GM23248 (cell line): Measurements from ENCODE around the gene BCL2A1. TPM values are rescaled to one million over a fixed set of nuclear protein-coding genes. Genes with fewer than 3 reads are reported as not detected.
"Not testable (repeated sequence)": the region's sequence is repeated elsewhere in the genome, so short reads cannot be mapped to it uniquely, and the experiment has no call there.

Source experiments
- DNase-seq: peaks from one replicate; pipeline ENCODE4 v3.0.0-alpha.2; 2015
- H2AFZ ChIP-seq: fragments of 200-600 bp; sonication (generic); 2 replicates; pipeline ENCODE4 v1.6.1; 2016; ENCODE audit warnings: antibody characterized with exemption
- H3F3A ChIP-seq: fragments of 200-600 bp; sonication (generic); 2 replicates; pipeline ENCODE4 v1.6.1; 2016; ENCODE audit warnings: mild to moderate bottlenecking, antibody characterized with exemption, mixed run types; ENCODE audit not compliant: insufficient read depth
- H3K27ac ChIP-seq: fragments of 200-600 bp; sonication (generic); 2 replicates; pipeline ENCODE4 v1.5.1; 2016; ENCODE audit warnings: mild to moderate bottlenecking
- H3K27me3 ChIP-seq: fragments of 200-600 bp; sonication (generic); replicated peaks from 2 replicates; pipeline ENCODE4 v1.6.1; 2016; ENCODE audit warnings: mild to moderate bottlenecking; ENCODE audit not compliant: insufficient read depth
- H3K36me3 ChIP-seq: fragments of 200-600 bp; sonication (generic); 2 replicates; pipeline ENCODE4 v1.6.1; 2016; ENCODE audit warnings: low read depth, mild to moderate bottlenecking
- H3K4me1 ChIP-seq: fragments of 200-600 bp; sonication (generic); 2 replicates; pipeline ENCODE4 v1.6.1; 2016; ENCODE audit warnings: mild to moderate bottlenecking; ENCODE audit not compliant: insufficient read depth
- H3K4me2 ChIP-seq: fragments of 200-600 bp; sonication (generic); one replicate; pipeline ENCODE4 v1.6.1; 2016; ENCODE audit warnings: mild to moderate bottlenecking; ENCODE audit not compliant: unreplicated experiment
- H3K4me3 ChIP-seq: fragments of 200-600 bp; sonication (generic); 2 replicates; pipeline ENCODE4 v1.5.1; 2016; ENCODE audit warnings: mild to moderate bottlenecking
- H3K79me2 ChIP-seq: fragments of 200-600 bp; sonication (generic); 2 replicates; pipeline ENCODE4 v1.6.1; 2016; ENCODE audit warnings: mild to moderate bottlenecking; ENCODE audit not compliant: insufficient read depth
- H3K9ac ChIP-seq: fragments of 200-600 bp; sonication (generic); 2 replicates; pipeline ENCODE4 v1.6.1; 2016; ENCODE audit warnings: mild to moderate bottlenecking
- H3K9me2 ChIP-seq: fragments of 200-600 bp; sonication (generic); 2 replicates; pipeline ENCODE4 v1.6.1; 2016; ENCODE audit warnings: mixed run types, mild to moderate bottlenecking, moderate library complexity; ENCODE audit not compliant: insufficient read depth
- H3K9me3 ChIP-seq: fragments of 200-600 bp; sonication (generic); one replicate; pipeline ENCODE4 v1.6.1; 2017; ENCODE audit warnings: low read depth
- H4K20me1 ChIP-seq: fragments of 200-600 bp; sonication (generic); 2 replicates; pipeline ENCODE4 v1.6.0; 2016; ENCODE audit not compliant: insufficient read depth
- EZH2 ChIP-seq: fragments of 200-600 bp; sonication (generic); IDR thresholded peaks from 2 replicates; pipeline ENCODE4 v1.6.1; 2018; ENCODE audit warnings: antibody characterized with exemption, mild to moderate bottlenecking; ENCODE audit not compliant: insufficient read depth, poor library complexity, severe bottlenecking
- EZH2phosphoT487 ChIP-seq: fragments of 200-600 bp; sonication (generic); IDR thresholded peaks from 2 replicates; pipeline ENCODE4 v1.6.1; 2018; ENCODE audit warnings: antibody characterized with exemption, moderate library complexity, mild to moderate bottlenecking, low read depth; ENCODE audit not compliant: insufficient read depth
- WGBS, 2 experiments: methylation state at CpG; one replicate each; pipeline ENCODE4 v1.1.6; 2015 to 2017; ENCODE audit warnings: low lambda C conversion rate in 2 of 2, low coverage in 1 of 2; ENCODE audit errors: missing lambda C conversion rate in 2 of 2; 5-methylcytosine and 5-hydroxymethylcytosine counted together
- in situ Hi-C: fragments of 300-500 bp; cut with MboI; formaldehyde crosslinking; loops from 2 replicates; pipeline ENCODE4 v1.15.0; 2020
- polyA plus RNA-seq: library from polyadenylated mRNA; unstranded; fragments of >200 nt; fragmentation: Nextera tagmentation; extraction: Ambion mirVana; gene quantifications from 2 replicates; pipeline ENCODE4 v1.2.1, GENCODE V29; 2016
- total RNA-seq: library from RNA; depleted of rRNA; stranded (reverse); fragments of >200 nt; shearing (Covaris generic); gene quantifications from 2 replicates; pipeline ENCODE4 v1.2.3, GENCODE V29; 2014; rRNA removed

The BCL2A1 gene
- total RNA-seq (1.6 TPM in 1 of 2 replicates, not detected in the other), polyA plus RNA-seq (1.0 and 1.2 TPM in 2 replicates)

GRCh38 chr15:79970624-79971434, at the start of gene BCL2A1:
Gene BCL2A1 (minus strand): TSS chr15:79971196. CDS start chr15:79971119, 77 bp downstream.
- no peaks in the 10 kb centered on the region for H4K20me1 ChIP-seq
- H3K4me1 ChIP-seq: peaks cover 7% of the 10 kb centered on the region
- in situ Hi-C loops: no loop called here
- peak within 1 kb of the TSS; percentile 51 for H3K9ac ChIP-seq
- H3K4me3 ChIP-seq: peak within 1 kb of the TSS; percentile 51
- no peaks in the 10 kb centered on the region for H3K9me3 ChIP-seq
- no peaks in the 10 kb centered on the region for H3K9me2 ChIP-seq
- peak within 1 kb of the TSS; percentile 53 for H2AFZ ChIP-seq
- no peaks in the 10 kb centered on the region for H3K36me3 ChIP-seq
- H3K27me3 ChIP-seq: no peaks in the 10 kb centered on the region
- 42% methylated on average over 11 of the region's 11 CpGs for WGBS, 2 experiments
- peak within 1 kb of the TSS; percentile 73 for H3K4me2 ChIP-seq
- H3F3A ChIP-seq: peaks cover 18% of the 10 kb centered on the region
- TF ChIP-seq EZH2: no peak
- TF ChIP-seq EZH2phosphoT487: no peak
- no peaks in the 10 kb centered on the region for H3K79me2 ChIP-seq
- peak; percentile 97 for DNase-seq
- H3K27ac ChIP-seq: peak within 1 kb of the TSS; percentile 79

GRCh38 chr15:80020731-80021130, 49.7 kb upstream of the BCL2A1 start:
- WGBS, 2 experiments: 80 to 88% methylated on average over 3 of the region's 3 CpGs
- no peaks in the 10 kb centered on the region for H3K27me3 ChIP-seq
- no peak for TF ChIP-seq EZH2
- TF ChIP-seq EZH2phosphoT487: no peak

DNA sequence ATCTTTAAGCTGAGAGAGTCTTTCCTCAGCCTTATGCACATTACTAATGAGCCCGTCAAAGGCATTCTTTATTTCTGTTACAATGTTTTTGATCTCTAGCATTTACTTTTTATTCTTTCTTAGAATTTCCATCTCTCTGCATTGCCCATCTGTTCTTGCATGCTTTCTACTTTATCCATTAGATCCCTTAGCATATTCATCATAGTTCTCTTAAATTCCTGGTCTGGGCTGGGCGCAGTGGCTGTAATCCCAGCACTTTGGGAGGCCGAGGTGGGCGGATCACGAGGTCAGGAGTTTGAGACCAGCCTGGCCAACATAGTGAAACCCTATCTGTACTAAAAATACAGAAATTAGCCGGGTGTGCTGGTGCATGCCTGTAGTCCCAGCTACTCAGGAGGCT, 49.2 kb upstream of the BCL2A1 start:
- H3K4me1 ChIP-seq, H3K9ac ChIP-seq, in situ Hi-C loops, DNase-seq, H3K4me2 ChIP-seq, H3K36me3 ChIP-seq, H3K4me3 ChIP-seq, H3K27me3 ChIP-seq, H2AFZ ChIP-seq, H3K9me2 ChIP-seq, H3F3A ChIP-seq, H3K79me2 ChIP-seq, H3K9me3 ChIP-seq, H4K20me1 ChIP-seq, H3K27ac ChIP-seq: not testable (repeated sequence)
- 87 to 93% methylated on average over 6 of the region's 6 CpGs for WGBS, 2 experiments

More at GRCh38 chr15:80020731-80021130, 49.7 kb upstream of the BCL2A1 start:
- Histone ChIP-seq H3K4me3 (no peak overlapping the region), H3F3A (no peaks in the 10 kb centered on the region), H3K4me1 (no peaks in the 10 kb centered on the region), H3K36me3 (no peaks in the 10 kb centered on the region), H3K4me2 (no peak overlapping the region), H3K9me2 (no peaks in the 10 kb centered on the region), H3K79me2 (no peaks in the 10 kb centered on the region), H3K27ac (no peak overlapping the region), H4K20me1 (no peaks in the 10 kb centered on the region), H3K9ac (no peak overlapping the region), H2AFZ (no peak overlapping the region), H3K9me3 (no peaks in the 10 kb centered on the region)
- DNase-seq: no peak
- in situ Hi-C loops: no loop called here

GRCh38 chr15:80019168-80019745, 48.3 kb upstream of the BCL2A1 start:
- Histone ChIP-seq H3K4me3 (no peak overlapping the region), H2AFZ (no peak overlapping the region), H3K79me2 (no peaks in the 10 kb centered on the region), H4K20me1 (no peaks in the 10 kb centered on the region), H3K4me1 (no peaks in the 10 kb centered on the region), H3K36me3 (no peaks in the 10 kb centered on the region), H3K9ac (no peak overlapping the region), H3F3A (no peaks in the 10 kb centered on the region), H3K9me3 (no peaks in the 10 kb centered on the region), H3K27ac (no peak overlapping the region), H3K4me2 (no peak overlapping the region), H3K9me2 (no peaks in the 10 kb centered on the region), H3K27me3 (no peaks in the 10 kb centered on the region)
- no peak for DNase-seq
- TF ChIP-seq EZH2phosphoT487 (no peak), EZH2 (no peak)
- 86 to 88% methylated on average over 8 of the region's 8 CpGs for WGBS, 2 experiments
- in situ Hi-C loops: no loop called here

DNA sequence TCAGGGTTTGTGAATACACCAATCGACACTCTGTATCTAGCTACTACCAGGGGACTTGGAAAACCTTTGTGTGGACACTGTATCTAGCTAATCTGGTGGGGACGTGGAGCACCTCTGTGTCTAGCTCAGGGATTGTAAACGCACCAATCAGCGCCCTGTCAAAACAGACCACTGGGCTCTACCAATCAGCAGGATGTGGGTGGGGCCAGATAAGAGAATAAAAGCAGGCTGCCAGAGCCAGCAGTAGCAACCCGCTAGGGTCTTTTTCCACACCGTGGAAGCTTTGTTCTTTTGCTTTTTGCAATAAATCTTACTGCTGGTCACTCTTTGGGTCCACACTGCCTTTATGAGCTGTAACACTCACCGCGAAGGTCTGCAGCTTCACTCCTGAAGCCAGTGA, 46.1 kb upstream of the BCL2A1 start:
- H3K4me3 ChIP-seq, H3K9me2 ChIP-seq, H3K9ac ChIP-seq, H3K27me3 ChIP-seq, H3K36me3 ChIP-seq, H4K20me1 ChIP-seq, H2AFZ ChIP-seq, H3K27ac ChIP-seq, H3K4me1 ChIP-seq, H3K4me2 ChIP-seq, H3F3A ChIP-seq, in situ Hi-C loops, H3K9me3 ChIP-seq, DNase-seq, H3K79me2 ChIP-seq: not testable (repeated sequence)
- 86 to 92% methylated on average over 8 of the region's 8 CpGs for WGBS, 2 experiments

DNA sequence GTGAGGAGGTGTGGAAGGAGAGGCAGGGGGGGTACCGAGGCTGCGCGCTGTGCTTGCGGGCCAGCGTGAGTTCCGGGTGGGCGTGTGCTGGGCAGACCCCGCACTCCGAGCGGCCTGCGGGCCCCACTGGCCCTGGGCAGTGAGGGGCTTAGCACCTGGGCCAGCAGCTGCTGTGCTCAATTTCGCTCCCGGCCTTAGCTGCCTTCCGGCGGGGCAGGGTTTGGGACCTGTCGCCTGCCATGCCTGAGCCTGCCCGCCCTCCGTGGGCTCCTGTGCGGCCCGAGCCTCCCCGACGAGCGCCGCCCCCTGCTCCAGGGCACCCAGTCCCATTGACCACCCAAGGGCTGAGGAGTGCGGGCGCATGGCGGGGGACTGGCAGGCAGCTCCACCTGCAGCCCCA, 45.5 kb upstream of the BCL2A1 start:
- in situ Hi-C loops: not testable (repeated sequence)
- 95 to 97% methylated on average over 25 of the region's 27 CpGs for WGBS, 2 experiments

More for the DNA sequence above, 45.5 kb upstream of the BCL2A1 start:
- not testable (repeated sequence) for H3K36me3 ChIP-seq, H3K27ac ChIP-seq, H3K4me2 ChIP-seq, H3F3A ChIP-seq, H3K9me2 ChIP-seq, H3K79me2 ChIP-seq, H3K27me3 ChIP-seq, H3K4me1 ChIP-seq, H3K9ac ChIP-seq, H3K4me3 ChIP-seq, H2AFZ ChIP-seq, H3K9me3 ChIP-seq, DNase-seq, H4K20me1 ChIP-seq
